Suprapubic skin (tissue), 4 donors: Measurements from ENCODE around the gene RBBP8NL.
"Not testable (repeated sequence)": the region's sequence is repeated elsewhere in the genome, so short reads cannot be mapped to it uniquely, and the experiment has no call there.

Source experiments
- EP300 ChIP-seq: sonication (generic); formaldehyde crosslinking; IDR thresholded peaks from one replicate; pipeline ENCODE4 v1.6.1; 2017; ENCODE audit warnings: antibody characterized with exemption
- POLR2A ChIP-seq, 2 donors: fragments of 450-650 bp; IDR thresholded peaks; one replicate each; pipeline ENCODE4 v1.6.1; 2017; ENCODE audit warnings: antibody characterized with exemption in 2 of 2, mild to moderate bottlenecking in 2 of 2, moderate library complexity in 2 of 2
- POLR2AphosphoS5 ChIP-seq, 3 donors: sonication (generic); formaldehyde crosslinking; IDR thresholded peaks; one replicate each; pipeline ENCODE4 v1.6.1; 2017; ENCODE audit warnings: antibody characterized with exemption in 3 of 3
- TF ChIP-seq, protein P1 (sequence below), 2 donors: fragments of 200-600 bp in 1 of 2; fragments of 450-650 bp in 1 of 2; sonication (generic) in 1 of 2; IDR thresholded peaks; one replicate each; pipeline ENCODE4 v1.5.1; 2016 to 2019; ENCODE audit warnings: antibody characterized with exemption in 2 of 2, mild to moderate bottlenecking in 1 of 2, moderate library complexity in 1 of 2

DNA sequence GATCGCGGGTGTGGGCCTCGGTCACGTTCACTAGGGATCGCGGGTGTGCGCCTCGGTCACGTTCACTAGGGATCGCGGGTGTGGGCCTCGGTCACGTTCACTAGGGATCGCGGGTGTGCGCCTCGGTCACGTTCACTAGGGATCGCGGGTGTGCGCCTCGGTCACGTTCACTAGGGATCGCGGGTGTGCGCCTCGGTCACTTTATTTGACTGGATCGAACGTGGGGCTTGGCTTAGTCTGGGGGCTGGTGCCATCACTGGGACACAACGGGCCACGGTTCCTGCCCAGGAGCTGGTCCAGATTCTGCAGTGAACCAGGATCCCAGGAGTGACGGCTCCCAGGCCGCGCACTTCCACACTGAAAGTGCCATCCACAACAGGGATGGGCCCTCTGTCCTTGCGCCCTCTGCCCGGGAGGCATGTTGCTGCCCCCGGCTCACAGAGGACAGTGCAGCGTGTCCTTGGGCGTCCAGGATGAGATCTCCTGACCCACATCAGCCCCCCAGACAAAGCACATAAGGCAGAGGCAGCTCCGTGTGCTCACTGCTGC lies 53.6 kb downstream of the RBBP8NL start:
- TF ChIP-seq, protein P1, sequence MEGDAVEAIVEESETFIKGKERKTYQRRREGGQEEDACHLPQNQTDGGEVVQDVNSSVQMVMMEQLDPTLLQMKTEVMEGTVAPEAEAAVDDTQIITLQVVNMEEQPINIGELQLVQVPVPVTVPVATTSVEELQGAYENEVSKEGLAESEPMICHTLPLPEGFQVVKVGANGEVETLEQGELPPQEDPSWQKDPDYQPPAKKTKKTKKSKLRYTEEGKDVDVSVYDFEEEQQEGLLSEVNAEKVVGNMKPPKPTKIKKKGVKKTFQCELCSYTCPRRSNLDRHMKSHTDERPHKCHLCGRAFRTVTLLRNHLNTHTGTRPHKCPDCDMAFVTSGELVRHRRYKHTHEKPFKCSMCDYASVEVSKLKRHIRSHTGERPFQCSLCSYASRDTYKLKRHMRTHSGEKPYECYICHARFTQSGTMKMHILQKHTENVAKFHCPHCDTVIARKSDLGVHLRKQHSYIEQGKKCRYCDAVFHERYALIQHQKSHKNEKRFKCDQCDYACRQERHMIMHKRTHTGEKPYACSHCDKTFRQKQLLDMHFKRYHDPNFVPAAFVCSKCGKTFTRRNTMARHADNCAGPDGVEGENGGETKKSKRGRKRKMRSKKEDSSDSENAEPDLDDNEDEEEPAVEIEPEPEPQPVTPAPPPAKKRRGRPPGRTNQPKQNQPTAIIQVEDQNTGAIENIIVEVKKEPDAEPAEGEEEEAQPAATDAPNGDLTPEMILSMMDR (IDR thresholded peaks at IDR 0.05), result not testable (repeated sequence)
- TF ChIP-seq POLR2AphosphoS5 (IDR thresholded peaks at IDR 0.05); POLR2A (IDR thresholded peaks at IDR 0.05); EP300: not testable (repeated sequence)
